HEK293 (cell line): ENCODE measurements around the gene DNASE1.

ENCODE experiments used
- CTCF ChIP-seq: fragments of 450-650 bp; formaldehyde crosslinking; IDR thresholded peaks from 2 replicates; pipeline ENCODE4 v1.5.1; 2016; ENCODE audit warnings: missing biosample characterization, missing genetic modification characterization
- REST ChIP-seq: fragments of 450-650 bp; formaldehyde crosslinking; IDR thresholded peaks from 2 replicates; pipeline ENCODE4 v1.5.1; 2016; ENCODE audit warnings: missing biosample characterization, missing genetic modification characterization
- ZBTB1 ChIP-seq: fragments of 450-650 bp; formaldehyde crosslinking; IDR thresholded peaks from 2 replicates; pipeline ENCODE4 v1.5.1; 2016; ENCODE audit warnings: missing biosample characterization, missing genetic modification characterization
- ZEB2 ChIP-seq: fragments of 450-650 bp; formaldehyde crosslinking; IDR thresholded peaks from 2 replicates; pipeline ENCODE4 v1.5.1; 2016; ENCODE audit warnings: missing biosample characterization, missing genetic modification characterization
- ZNF10 ChIP-seq: fragments of 450-650 bp; formaldehyde crosslinking; IDR thresholded peaks from 2 replicates; pipeline ENCODE4 v1.5.1; 2017; ENCODE audit warnings: missing biosample characterization, missing genetic modification characterization
- ZNF416 ChIP-seq: fragments of 450-650 bp; formaldehyde crosslinking; IDR thresholded peaks from 2 replicates; pipeline ENCODE4 v1.5.1; 2016; ENCODE audit warnings: missing biosample characterization, missing genetic modification characterization
- ZNF623 ChIP-seq: fragments of 450-650 bp; formaldehyde crosslinking; IDR thresholded peaks from 2 replicates; pipeline ENCODE4 v1.5.1; 2016; ENCODE audit warnings: missing biosample characterization, missing genetic modification characterization
- ZNF707 ChIP-seq: fragments of 450-650 bp; formaldehyde crosslinking; IDR thresholded peaks from 2 replicates; pipeline ENCODE4 v1.5.1; 2016; ENCODE audit warnings: missing biosample characterization, missing genetic modification characterization
- ZNF785 ChIP-seq: fragments of 450-650 bp; formaldehyde crosslinking; IDR thresholded peaks from 2 replicates; pipeline ENCODE4 v1.5.1; 2016; ENCODE audit warnings: missing biosample characterization, missing genetic modification characterization
- ZSCAN30 ChIP-seq: fragments of 450-650 bp; IDR thresholded peaks from 2 replicates; pipeline ENCODE4 v1.5.1; 2018; ENCODE audit warnings: missing biosample characterization, mild to moderate bottlenecking, missing genetic modification characterization, moderate library complexity
- TF ChIP-seq, protein P1 (sequence below): fragments of 450-650 bp; formaldehyde crosslinking; IDR thresholded peaks from 2 replicates; pipeline ENCODE4 v1.5.1; 2016; ENCODE audit warnings: missing biosample characterization, missing genetic modification characterization

DNA sequence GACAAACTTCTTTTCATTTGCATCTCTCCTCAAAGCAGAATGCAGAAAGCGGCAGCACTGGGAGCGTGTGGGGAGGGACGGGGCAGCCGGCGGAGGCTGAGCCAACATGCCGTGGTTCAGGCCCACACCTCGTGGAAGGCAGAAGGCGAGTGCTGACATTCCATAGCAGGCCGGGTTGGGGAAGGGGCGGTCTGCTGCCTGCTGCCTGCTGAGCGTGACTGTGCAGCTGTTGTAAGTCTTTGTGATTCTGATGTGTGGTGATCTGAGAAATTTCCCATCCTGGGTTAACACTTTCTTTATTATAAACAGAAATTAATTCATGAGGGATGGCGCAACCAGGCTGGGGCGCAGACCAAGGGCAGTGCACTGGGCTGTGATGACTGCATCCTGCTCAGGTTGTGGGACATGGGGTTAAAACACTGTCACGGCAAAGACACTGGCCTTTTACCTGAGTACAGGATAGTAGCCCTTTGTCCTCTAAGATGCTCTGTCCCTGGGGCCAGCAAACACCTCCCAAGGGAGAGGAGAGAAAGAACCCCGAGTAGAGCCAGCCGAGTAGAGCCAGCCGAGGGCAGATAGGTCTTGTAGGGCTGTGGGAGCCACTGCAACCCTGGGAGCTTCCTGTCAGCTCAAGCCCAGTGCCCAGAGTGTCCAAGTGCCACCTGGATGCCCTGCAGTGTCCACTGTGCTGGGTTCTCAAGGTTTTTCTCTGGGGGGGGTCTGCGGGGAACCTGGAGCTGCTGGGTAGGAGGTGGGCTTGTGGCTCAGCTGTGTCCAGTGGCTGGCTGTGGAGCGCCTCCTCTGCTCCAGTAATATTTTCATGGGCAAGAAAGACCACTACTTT, 8.8 kb upstream of the DNASE1 start:
- no peak for TF ChIP-seq CTCF (tag by site-specific recombination)
- no peak for TF ChIP-seq ZEB2 (tag by site-specific recombination)
- TF ChIP-seq REST (tag by site-specific recombination): no peak
- no peak for TF ChIP-seq ZNF623 (tag by site-specific recombination)
- TF ChIP-seq, protein P1, sequence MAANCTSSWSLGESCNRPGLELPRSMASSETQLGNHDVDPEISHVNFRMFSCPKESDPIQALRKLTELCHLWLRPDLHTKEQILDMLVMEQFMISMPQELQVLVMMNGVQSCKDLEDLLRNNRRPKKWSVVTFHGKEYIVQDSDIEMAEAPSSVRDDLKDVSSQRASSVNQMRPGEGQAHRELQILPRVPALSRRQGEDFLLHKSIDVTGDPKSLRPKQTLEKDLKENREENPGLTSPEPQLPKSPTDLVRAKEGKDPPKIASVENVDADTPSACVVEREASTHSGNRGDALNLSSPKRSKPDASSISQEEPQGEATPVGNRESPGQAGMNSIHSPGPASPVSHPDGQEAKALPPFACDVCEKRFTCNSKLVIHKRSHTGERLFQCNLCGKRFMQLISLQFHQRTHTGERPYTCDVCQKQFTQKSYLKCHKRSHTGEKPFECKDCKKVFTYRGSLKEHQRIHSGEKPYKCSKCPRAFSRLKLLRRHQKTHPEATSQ (tag by site-specific recombination): no peak
- no peak for TF ChIP-seq ZSCAN30 (tag by site-specific recombination)
- TF ChIP-seq ZNF785: no peak
- TF ChIP-seq ZBTB1 (tag by site-specific recombination): no peak
- no peak for TF ChIP-seq ZNF416 (tag by site-specific recombination)
- no peak for TF ChIP-seq ZNF10 (tag by site-specific recombination)
- TF ChIP-seq ZNF707: no peak
